KMS-11 (cell line): Measurements from ENCODE around the gene NTM.

ENCODE experiments used
- H2AFZ ChIP-seq: fragments of 200-600 bp; sonication (generic); 2 replicates; pipeline ENCODE4 v1.6.1; 2016; ENCODE audit warnings: antibody characterized with exemption, mixed run types, low read depth
- H3K27ac ChIP-seq: fragments of 200-600 bp; sonication (generic); 2 replicates; pipeline ENCODE4 v1.6.1; 2016; ENCODE audit warnings: mild to moderate bottlenecking, mixed run types
- H3K27me3 ChIP-seq: fragments of 200-600 bp; sonication (generic); 2 replicates; pipeline ENCODE4 v1.6.1; 2017; ENCODE audit warnings: mild to moderate bottlenecking, low read depth, mixed run types, moderate library complexity; ENCODE audit not compliant: insufficient read depth
- H3K36me3 ChIP-seq: fragments of 200-600 bp; sonication (generic); 2 replicates; pipeline ENCODE4 v1.6.1; 2017; ENCODE audit warnings: mild to moderate bottlenecking, mixed run types; ENCODE audit not compliant: insufficient read depth
- H3K4me1 ChIP-seq: fragments of 200-600 bp; sonication (generic); 2 replicates; pipeline ENCODE4 v1.6.1; 2016; ENCODE audit warnings: mild to moderate bottlenecking, low read depth, mixed run types; ENCODE audit not compliant: poor library complexity, severe bottlenecking
- H3K4me2 ChIP-seq: fragments of 200-600 bp; sonication (generic); 2 replicates; pipeline ENCODE4 v1.7.0; 2016; ENCODE audit warnings: mild to moderate bottlenecking, mixed run types
- H3K4me3 ChIP-seq: fragments of 200-600 bp; sonication (generic); IDR thresholded peaks from 2 replicates; pipeline ENCODE4 v1.6.1; 2017; ENCODE audit warnings: low read depth, low read length, mixed read lengths; ENCODE audit not compliant: insufficient read depth
- H3K79me2 ChIP-seq: fragments of 200-600 bp; sonication (generic); 2 replicates; pipeline ENCODE4 v1.6.1; 2016; ENCODE audit warnings: low read depth, mixed run types; ENCODE audit not compliant: insufficient read depth
- H3K9ac ChIP-seq: fragments of 200-600 bp; sonication (generic); 2 replicates; pipeline ENCODE4 v1.6.1; 2016; ENCODE audit warnings: mild to moderate bottlenecking, mixed run types
- H4K20me1 ChIP-seq: fragments of 200-600 bp; sonication (generic); 2 replicates; pipeline ENCODE4 v1.6.1; 2016; ENCODE audit warnings: mild to moderate bottlenecking, mixed run types; ENCODE audit not compliant: insufficient read depth
- TF ChIP-seq, protein P1 (sequence below): fragments of 200-600 bp; sonication (generic); conservative IDR thresholded peaks from 2 replicates; pipeline ENCODE4 v1.6.1; 2017; ENCODE audit warnings: low read depth, mild to moderate bottlenecking, antibody characterized with exemption, low read length, moderate library complexity, mixed read lengths

The NTM gene

DNA sequence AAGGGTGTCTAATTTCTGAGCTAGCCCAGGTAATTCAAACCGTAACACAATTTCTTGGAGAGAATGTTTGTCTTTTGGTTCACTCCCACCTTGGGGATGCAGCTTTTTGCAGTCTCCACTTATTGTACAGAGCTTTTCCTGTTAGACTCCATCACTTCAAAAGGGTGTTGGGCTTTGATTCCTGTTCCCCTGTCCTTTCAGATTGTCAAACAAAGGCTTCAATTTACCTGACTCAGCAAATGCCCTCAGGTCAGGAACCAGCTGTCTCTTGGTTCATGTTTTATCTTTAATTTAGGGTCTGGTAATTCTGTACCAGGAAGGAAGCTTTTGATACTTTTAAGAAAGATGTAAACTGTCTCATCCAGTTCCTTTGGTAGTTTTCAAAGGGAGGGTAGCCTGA is 880.6 kb downstream of the NTM start:
- Histone ChIP-seq H3K27me3 (no peaks in the 10 kb centered on the region), H3K27ac (no peak overlapping the region), H2AFZ (no peak overlapping the region), H4K20me1 (no peaks in the 10 kb centered on the region), H3K4me3 (no peak overlapping the region), H3K79me2 (no peaks in the 10 kb centered on the region), H3K9ac (no peak overlapping the region), H3K4me2 (no peak overlapping the region), H3K4me1 (no peaks in the 10 kb centered on the region), H3K36me3 (no peaks in the 10 kb centered on the region)
- TF ChIP-seq, protein P1, sequence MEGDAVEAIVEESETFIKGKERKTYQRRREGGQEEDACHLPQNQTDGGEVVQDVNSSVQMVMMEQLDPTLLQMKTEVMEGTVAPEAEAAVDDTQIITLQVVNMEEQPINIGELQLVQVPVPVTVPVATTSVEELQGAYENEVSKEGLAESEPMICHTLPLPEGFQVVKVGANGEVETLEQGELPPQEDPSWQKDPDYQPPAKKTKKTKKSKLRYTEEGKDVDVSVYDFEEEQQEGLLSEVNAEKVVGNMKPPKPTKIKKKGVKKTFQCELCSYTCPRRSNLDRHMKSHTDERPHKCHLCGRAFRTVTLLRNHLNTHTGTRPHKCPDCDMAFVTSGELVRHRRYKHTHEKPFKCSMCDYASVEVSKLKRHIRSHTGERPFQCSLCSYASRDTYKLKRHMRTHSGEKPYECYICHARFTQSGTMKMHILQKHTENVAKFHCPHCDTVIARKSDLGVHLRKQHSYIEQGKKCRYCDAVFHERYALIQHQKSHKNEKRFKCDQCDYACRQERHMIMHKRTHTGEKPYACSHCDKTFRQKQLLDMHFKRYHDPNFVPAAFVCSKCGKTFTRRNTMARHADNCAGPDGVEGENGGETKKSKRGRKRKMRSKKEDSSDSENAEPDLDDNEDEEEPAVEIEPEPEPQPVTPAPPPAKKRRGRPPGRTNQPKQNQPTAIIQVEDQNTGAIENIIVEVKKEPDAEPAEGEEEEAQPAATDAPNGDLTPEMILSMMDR: no peak

DNA sequence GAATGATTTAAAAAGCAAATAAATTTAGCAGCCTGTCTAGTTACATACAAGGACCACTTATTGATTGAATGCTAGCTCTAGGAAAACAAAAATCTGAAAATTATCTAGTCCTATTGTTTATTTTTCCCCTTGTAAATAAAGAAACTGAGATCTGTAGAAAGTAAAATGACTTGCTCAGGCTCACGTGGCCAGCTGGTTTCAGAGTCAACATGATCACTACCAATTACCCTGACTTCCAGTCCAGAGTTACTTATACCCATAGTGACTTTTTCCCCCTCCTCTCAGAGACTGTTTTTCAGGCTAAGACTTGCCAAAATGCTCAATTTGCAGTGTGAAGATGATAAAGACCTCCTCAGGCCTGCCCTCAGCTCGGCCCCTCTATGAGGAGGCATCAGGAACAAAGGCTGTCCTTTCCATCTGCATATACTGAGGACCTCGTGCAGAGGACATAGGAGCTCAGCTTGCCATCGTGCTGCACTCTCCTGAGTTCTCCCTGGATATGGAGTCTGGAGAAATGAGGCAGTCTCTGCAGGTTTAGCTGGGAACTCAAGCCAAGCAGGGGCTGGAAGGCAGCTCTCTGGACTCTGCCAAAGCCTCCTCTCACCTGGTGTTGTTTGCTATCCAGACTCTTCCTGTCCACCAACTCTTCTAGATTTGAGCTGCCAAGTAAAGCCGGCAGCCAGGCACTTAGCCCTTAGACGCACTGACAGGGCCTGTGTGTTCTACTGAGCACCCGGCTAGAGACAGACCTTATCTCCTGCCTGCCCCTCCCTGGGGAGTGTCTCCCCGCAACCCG is 883.3 kb downstream of the NTM start:
- no peaks in the 10 kb centered on the region for H3K79me2 ChIP-seq
- no peak overlapping the region for H3K27ac ChIP-seq
- TF ChIP-seq, protein P1: no peak
- no peak overlapping the region for H2AFZ ChIP-seq
- H3K4me3 ChIP-seq: no peak overlapping the region
- no peaks in the 10 kb centered on the region for H4K20me1 ChIP-seq
- H3K4me2 ChIP-seq: no peak overlapping the region
- no peaks in the 10 kb centered on the region for H3K4me1 ChIP-seq
- H3K27me3 ChIP-seq: no peaks in the 10 kb centered on the region
- H3K9ac ChIP-seq: no peak overlapping the region
- no peaks in the 10 kb centered on the region for H3K36me3 ChIP-seq

DNA sequence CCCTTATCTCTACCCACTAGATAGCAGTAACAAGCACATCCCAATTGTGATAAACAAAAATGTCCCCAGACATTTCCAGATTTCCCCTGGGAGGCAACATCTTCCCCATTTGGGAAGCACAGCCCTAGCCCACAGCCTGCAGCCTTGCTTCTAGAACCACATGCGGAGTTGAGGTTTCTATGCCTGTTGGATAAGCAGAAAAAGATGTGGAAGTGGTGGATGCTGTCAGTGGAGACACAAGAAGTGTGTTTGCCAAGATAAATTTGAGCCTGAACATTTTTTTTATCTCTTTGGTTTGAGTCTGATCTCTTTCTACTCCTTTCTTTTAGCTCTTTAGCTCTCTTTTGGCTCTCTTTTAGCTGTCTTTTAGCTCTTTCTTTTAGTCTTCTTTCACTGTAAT is 884.5 kb downstream of the NTM start:
- H3K9ac ChIP-seq: no peak overlapping the region
- no peaks in the 10 kb centered on the region for H3K4me1 ChIP-seq
- no peaks in the 10 kb centered on the region for H3K36me3 ChIP-seq
- no peaks in the 10 kb centered on the region for H3K79me2 ChIP-seq
- TF ChIP-seq, protein P1: no peak
- H3K4me3 ChIP-seq: no peak overlapping the region
- H2AFZ ChIP-seq: no peak overlapping the region
- H4K20me1 ChIP-seq: no peaks in the 10 kb centered on the region
- H3K27me3 ChIP-seq: no peaks in the 10 kb centered on the region
- no peak overlapping the region for H3K4me2 ChIP-seq
- no peak overlapping the region for H3K27ac ChIP-seq

DNA sequence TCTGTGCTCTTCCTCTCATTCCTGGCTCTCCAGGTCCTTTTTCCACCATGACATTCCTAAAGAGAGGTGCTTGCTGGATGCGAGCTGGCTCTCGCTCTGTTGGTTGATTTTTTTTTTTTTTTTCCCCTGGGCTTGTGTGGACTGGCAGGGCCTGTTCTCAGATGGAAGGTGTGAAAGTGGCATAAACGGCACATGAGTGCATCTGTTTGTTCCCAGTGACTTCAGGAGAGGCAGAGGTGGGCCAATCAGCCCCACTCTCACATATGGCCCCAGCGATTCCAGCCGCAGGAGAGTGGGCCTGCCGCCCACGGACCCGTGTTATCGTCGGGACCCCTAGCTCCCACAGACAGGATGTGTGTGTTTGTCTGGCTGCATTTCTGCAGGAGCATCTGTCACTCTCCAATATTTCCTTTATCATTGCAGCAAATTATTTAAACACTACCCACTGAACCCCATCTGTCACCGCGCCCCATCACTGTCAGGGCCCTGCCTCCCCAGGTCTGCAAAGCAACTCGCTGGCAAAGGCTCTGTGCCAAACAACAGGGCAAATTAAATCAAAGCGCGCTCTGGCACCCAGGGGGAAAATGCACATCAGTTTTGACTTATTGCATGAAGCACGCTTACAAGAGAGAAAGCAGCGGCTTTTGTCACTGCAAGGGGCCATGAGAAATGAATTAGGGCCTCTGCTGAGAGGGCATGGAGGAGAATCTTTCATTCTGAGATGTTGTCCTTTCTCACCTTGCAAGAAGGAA is 886.3 kb downstream of the NTM start:
- Histone ChIP-seq H3K4me3 (no peak overlapping the region), H3K36me3 (no peaks in the 10 kb centered on the region), H3K4me1 (no peaks in the 10 kb centered on the region), H4K20me1 (no peaks in the 10 kb centered on the region), H3K27ac (no peak overlapping the region), H3K4me2 (no peak overlapping the region), H3K27me3 (no peaks in the 10 kb centered on the region), H2AFZ (no peak overlapping the region), H3K79me2 (no peaks in the 10 kb centered on the region), H3K9ac (no peak overlapping the region)
- TF ChIP-seq, protein P1: no peak
